WTC11 (cell line): ENCODE results near the gene LENG8. TPM values are rescaled to one million over a fixed set of nuclear protein-coding genes. Genes with fewer than 3 reads are reported as not detected.
A peak's percentile ranks its signal among the peaks of the same experiment; 100 is the strongest.

Source experiments
- ATAC-seq: fragments of 200-7000 bp; cut with Tn5 transposase; 2 replicates; pipeline ENCODE4 v1.10.0; 2021; ENCODE audit warnings: mild to moderate bottlenecking, moderate library complexity
- CTCF ChIA-PET: fragments of 300-600 bp; sonication (Branson Sonifier 250); formaldehyde crosslinking; loops from one replicate; lab custom pipeline; 2021; ENCODE audit warnings: antibody characterized with exemption; lab: Charles Lee
- POLR2A ChIA-PET: fragments of 350-600 bp; sonication (Branson Sonifier 250); formaldehyde crosslinking; loops from one replicate; lab custom pipeline; 2021; ENCODE audit warnings: antibody characterized with exemption; lab: Charles Lee
- DNase-seq: peaks from one replicate; pipeline ENCODE4 v3.0.0; 2021; ENCODE audit warnings: low spot score
- H3K27ac Mint-ChIP-seq: 2 replicates; pipeline ENCODE4 v1.8.0; 2021; ENCODE audit warnings: mixed read lengths
- H3K27me3 Mint-ChIP-seq: 2 replicates; pipeline ENCODE4 v1.8.0; 2021; ENCODE audit warnings: low read depth, mild to moderate bottlenecking, moderate library complexity, mixed read lengths
- H3K36me3 Mint-ChIP-seq: 2 replicates; pipeline ENCODE4 v1.8.0; 2021; ENCODE audit warnings: mixed read lengths
- H3K4me1 Mint-ChIP-seq: 2 replicates; pipeline ENCODE4 v1.8.0; 2022; ENCODE audit warnings: mixed read lengths
- H3K4me3 Mint-ChIP-seq: 2 replicates; pipeline ENCODE4 v1.8.0; 2021; ENCODE audit warnings: mild to moderate bottlenecking, moderate library complexity, mixed read lengths
- H3K9me3 Mint-ChIP-seq: 2 replicates; pipeline ENCODE4 v1.8.0; 2021; ENCODE audit warnings: mixed read lengths
- CREB1 ChIP-seq: sonication (generic); formaldehyde crosslinking; IDR thresholded peaks from 2 replicates; pipeline ENCODE4 v1.8.0; 2023; ENCODE audit warnings: mild to moderate bottlenecking, missing genetic modification reagents
- GABPB1 ChIP-seq: sonication (generic); formaldehyde crosslinking; IDR thresholded peaks from 2 replicates; pipeline ENCODE4 v1.8.1; 2023; ENCODE audit warnings: mild to moderate bottlenecking, missing genetic modification reagents
- GTF2I ChIP-seq: fragments of 250-450 bp; sonication (Bioruptor Pico); conservative IDR thresholded peaks from 2 replicates; pipeline ENCODE4 v1.4.0; 2021; ENCODE audit warnings: mild to moderate bottlenecking
- MXD4 ChIP-seq: fragments of 250-450 bp; sonication (Bioruptor Pico); IDR thresholded peaks from 2 replicates; pipeline ENCODE4 v1.8.0; 2021; ENCODE audit warnings: mild to moderate bottlenecking, moderate library complexity, borderline replicate concordance
- NFYB ChIP-seq: sonication (generic); formaldehyde crosslinking; conservative IDR thresholded peaks from 2 replicates; pipeline ENCODE4 v1.8.0; 2022; ENCODE audit warnings: low read depth, missing genetic modification reagents
- NR3C1 ChIP-seq: sonication (generic); formaldehyde crosslinking; conservative IDR thresholded peaks from 2 replicates; pipeline ENCODE4 v1.8.1; 2023; ENCODE audit warnings: low read depth, mild to moderate bottlenecking, missing genetic modification reagents
- ZNF121 ChIP-seq: sonication (generic); formaldehyde crosslinking; IDR thresholded peaks from 2 replicates; pipeline ENCODE4 v1.8.0; 2023; ENCODE audit warnings: missing genetic modification reagents
- ZNF232 ChIP-seq: sonication (generic); formaldehyde crosslinking; IDR thresholded peaks from 2 replicates; pipeline ENCODE4 v1.8.0; 2022; ENCODE audit warnings: mild to moderate bottlenecking, missing genetic modification reagents
- ZNF317 ChIP-seq: sonication (generic); formaldehyde crosslinking; IDR thresholded peaks from 2 replicates; pipeline ENCODE4 v1.8.1; 2023; ENCODE audit warnings: low read depth, mild to moderate bottlenecking, moderate library complexity, missing genetic modification reagents, borderline replicate concordance
- ZNF423 ChIP-seq: fragments of 250-450 bp; sonication (Bioruptor Pico); IDR thresholded peaks from 2 replicates; pipeline ENCODE4 v2.1.2; 2022; ENCODE audit warnings: mild to moderate bottlenecking, moderate library complexity
- total RNA-seq: library from RNA; stranded (reverse); gene quantifications from 3 replicates; pipeline ENCODE4 v1.2.3, GENCODE V29; 2021
- TF ChIP-seq, protein P1 (sequence below): sonication (generic); formaldehyde crosslinking; conservative IDR thresholded peaks from 2 replicates; pipeline ENCODE4 v1.8.1; 2022; ENCODE audit warnings: mild to moderate bottlenecking, missing genetic modification reagents
- TF ChIP-seq, protein P2 (sequence below): fragments of 200-600 bp; IDR thresholded peaks from 2 replicates; pipeline ENCODE4 v1.8.0; 2022; ENCODE audit warnings: antibody characterized with exemption
- TF ChIP-seq, protein P3 (sequence below): fragments of 250-450 bp; sonication (Bioruptor Pico); IDR thresholded peaks from 2 replicates; pipeline ENCODE4 v1.9.0; 2021; ENCODE audit warnings: mild to moderate bottlenecking
- TF ChIP-seq, protein P4 (sequence below): sonication (generic); formaldehyde crosslinking; IDR thresholded peaks from 2 replicates; pipeline ENCODE4 v1.8.1; 2022; ENCODE audit warnings: low read depth, missing genetic modification reagents, borderline replicate concordance
- TF ChIP-seq, protein P5 (sequence below): sonication (generic); formaldehyde crosslinking; IDR thresholded peaks from 2 replicates; pipeline ENCODE4 v1.8.1; 2023; ENCODE audit warnings: mild to moderate bottlenecking, missing genetic modification reagents, moderate library complexity
- TF ChIP-seq, protein P6 (sequence below): sonication (generic); formaldehyde crosslinking; IDR thresholded peaks from 2 replicates; pipeline ENCODE4 v1.8.1; 2023; ENCODE audit warnings: mild to moderate bottlenecking, missing genetic modification reagents, moderate library complexity
- TF ChIP-seq, protein P7 (sequence below): sonication (generic); formaldehyde crosslinking; IDR thresholded peaks from 2 replicates; pipeline ENCODE4 v1.8.1; 2022; ENCODE audit warnings: mild to moderate bottlenecking, missing genetic modification reagents, moderate library complexity, borderline replicate concordance

Gene LENG8
- total RNA-seq, 1 experiment from 2014 or later, result 175 TPM

DNA sequence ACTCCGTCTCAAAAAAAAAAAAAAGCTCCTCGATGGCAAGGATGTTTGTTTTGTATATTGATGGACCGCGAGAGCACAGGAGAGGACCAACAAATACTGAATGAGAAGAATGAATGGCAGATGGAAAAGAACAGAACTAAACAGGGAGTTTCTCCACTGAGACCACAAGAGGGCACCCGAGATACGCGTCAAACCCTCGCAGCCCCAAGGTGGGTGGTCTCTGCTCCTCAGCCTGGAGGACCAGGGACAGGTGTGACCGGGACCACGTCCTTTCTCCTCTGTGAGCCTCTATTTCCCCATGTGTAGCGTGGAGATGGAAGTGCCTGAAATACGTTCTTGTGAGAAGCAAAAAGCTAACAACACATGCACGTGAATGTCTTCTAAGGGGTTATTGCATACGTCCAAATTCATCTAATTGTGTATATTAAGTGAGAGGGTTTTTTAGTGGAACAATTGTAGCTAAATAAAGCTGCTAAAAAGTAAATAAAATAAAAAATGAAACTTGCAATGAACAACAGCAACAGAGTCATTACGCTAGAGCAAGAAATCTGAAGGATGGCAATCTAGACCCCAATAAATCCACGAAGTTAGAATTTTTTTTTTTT, 32.4 kb downstream of the LENG8 start:
- Mint-ChIP-seq H3K4me1 (peaks cover 9% of the 10 kb centered on the region), H3K9me3 (no peaks in the 10 kb centered on the region), H3K36me3 (no peaks in the 10 kb centered on the region), H3K27ac (no peak overlapping the region), H3K27me3 (peaks cover 32% of the 10 kb centered on the region), H3K4me3 (peak overlapping the region; percentile 20; the same call in 1 of the 2 replicates)
- POLR2A ChIA-PET, result no interaction called here
- peak; percentile 78 for ATAC-seq
- CTCF ChIA-PET, result interaction anchor here (0.7 to 1.6 kb wide), 8 partner anchors 19 to 1673 kb away, joined by 3 to 12 read pairs (median 4); no protein-coding TSS in a partner anchor
- TF ChIP-seq, protein P1, sequence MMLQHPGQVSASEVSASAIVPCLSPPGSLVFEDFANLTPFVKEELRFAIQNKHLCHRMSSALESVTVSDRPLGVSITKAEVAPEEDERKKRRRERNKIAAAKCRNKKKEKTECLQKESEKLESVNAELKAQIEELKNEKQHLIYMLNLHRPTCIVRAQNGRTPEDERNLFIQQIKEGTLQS (CRISPR knock-in tag), result no peak
- TF ChIP-seq NFYB (CRISPR knock-in tag), result no peak
- TF ChIP-seq, protein P2, sequence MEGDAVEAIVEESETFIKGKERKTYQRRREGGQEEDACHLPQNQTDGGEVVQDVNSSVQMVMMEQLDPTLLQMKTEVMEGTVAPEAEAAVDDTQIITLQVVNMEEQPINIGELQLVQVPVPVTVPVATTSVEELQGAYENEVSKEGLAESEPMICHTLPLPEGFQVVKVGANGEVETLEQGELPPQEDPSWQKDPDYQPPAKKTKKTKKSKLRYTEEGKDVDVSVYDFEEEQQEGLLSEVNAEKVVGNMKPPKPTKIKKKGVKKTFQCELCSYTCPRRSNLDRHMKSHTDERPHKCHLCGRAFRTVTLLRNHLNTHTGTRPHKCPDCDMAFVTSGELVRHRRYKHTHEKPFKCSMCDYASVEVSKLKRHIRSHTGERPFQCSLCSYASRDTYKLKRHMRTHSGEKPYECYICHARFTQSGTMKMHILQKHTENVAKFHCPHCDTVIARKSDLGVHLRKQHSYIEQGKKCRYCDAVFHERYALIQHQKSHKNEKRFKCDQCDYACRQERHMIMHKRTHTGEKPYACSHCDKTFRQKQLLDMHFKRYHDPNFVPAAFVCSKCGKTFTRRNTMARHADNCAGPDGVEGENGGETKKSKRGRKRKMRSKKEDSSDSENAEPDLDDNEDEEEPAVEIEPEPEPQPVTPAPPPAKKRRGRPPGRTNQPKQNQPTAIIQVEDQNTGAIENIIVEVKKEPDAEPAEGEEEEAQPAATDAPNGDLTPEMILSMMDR, result peak; percentile 55; the same call in 1 of the 2 replicates
- TF ChIP-seq, all 79 proteins: peak for 1
- DNase-seq, result peak; percentile 76

DNA sequence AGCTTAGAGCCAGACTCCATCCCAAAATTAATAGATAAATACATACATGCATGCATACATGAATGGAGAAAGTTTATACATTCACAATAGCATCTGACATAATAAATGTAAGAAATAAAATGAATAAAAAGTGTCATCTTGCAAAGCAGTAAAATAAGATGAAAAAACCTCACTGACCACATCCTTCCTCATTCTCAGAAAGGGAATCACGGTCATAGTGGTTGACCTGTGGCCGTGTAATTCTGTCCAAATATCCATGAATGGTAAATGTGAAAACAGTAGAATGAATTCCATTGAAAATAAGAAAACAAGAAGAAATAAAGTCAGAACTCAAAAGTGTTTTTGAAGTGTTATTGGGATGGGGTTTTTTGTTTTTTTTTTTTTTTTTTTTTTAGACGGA, 33.9 kb downstream of the LENG8 start:
- H3K27ac Mint-ChIP-seq, result no peak overlapping the region
- CTCF ChIA-PET, result no interaction called here
- H3K27me3 Mint-ChIP-seq, result peaks cover 27% of the 10 kb centered on the region
- POLR2A ChIA-PET, result no interaction called here
- no peak overlapping the region for H3K4me3 Mint-ChIP-seq
- TF ChIP-seq CREB1 (CRISPR knock-in tag) (no peak), ZNF423 (no peak)
- H3K9me3 Mint-ChIP-seq, result no peaks in the 10 kb centered on the region
- peaks cover 9% of the 10 kb centered on the region for H3K4me1 Mint-ChIP-seq
- ATAC-seq (no peak), DNase-seq (no peak)
- no peaks in the 10 kb centered on the region for H3K36me3 Mint-ChIP-seq

DNA sequence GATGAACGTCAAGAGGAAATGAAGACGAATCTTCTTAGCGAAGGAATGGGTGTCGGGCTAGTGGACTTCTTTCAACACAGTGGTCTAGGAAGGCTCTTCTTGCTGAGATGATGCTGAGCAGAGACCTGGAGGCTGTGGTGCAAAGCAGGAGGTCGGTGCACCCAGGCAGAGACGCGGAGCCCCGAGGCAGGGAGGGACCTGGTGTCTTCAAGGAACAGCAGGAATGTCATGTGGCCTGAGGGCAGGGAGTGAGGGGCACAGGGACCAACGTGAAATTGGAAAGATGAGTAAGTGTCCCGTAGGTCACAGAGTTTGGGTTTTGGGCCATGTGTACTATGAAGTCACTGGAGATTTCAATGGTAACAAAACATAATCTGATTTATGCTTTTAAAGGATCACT, 35.5 kb downstream of the LENG8 start:
- ChIA-PET CTCF (interaction anchor here (0.7 kb wide), 1 partner anchor 972 kb away, joined by 3 read pairs; no protein-coding TSS in a partner anchor), POLR2A (no interaction called here)
- no peak for ATAC-seq
- peaks cover 24% of the 10 kb centered on the region for H3K27me3 Mint-ChIP-seq
- TF ChIP-seq NR3C1 (CRISPR knock-in tag) (no peak), GTF2I (no peak), ZNF232 (CRISPR knock-in tag) (no peak), MXD4 (no peak), GABPB1 (CRISPR knock-in tag) (no peak), ZNF121 (CRISPR knock-in tag) (no peak), ZNF317 (CRISPR knock-in tag) (no peak)
- TF ChIP-seq, protein P3, sequence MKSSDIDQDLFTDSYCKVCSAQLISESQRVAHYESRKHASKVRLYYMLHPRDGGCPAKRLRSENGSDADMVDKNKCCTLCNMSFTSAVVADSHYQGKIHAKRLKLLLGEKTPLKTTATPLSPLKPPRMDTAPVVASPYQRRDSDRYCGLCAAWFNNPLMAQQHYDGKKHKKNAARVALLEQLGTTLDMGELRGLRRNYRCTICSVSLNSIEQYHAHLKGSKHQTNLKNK (CRISPR knock-in tag), result no peak
- TF ChIP-seq, protein P4, sequence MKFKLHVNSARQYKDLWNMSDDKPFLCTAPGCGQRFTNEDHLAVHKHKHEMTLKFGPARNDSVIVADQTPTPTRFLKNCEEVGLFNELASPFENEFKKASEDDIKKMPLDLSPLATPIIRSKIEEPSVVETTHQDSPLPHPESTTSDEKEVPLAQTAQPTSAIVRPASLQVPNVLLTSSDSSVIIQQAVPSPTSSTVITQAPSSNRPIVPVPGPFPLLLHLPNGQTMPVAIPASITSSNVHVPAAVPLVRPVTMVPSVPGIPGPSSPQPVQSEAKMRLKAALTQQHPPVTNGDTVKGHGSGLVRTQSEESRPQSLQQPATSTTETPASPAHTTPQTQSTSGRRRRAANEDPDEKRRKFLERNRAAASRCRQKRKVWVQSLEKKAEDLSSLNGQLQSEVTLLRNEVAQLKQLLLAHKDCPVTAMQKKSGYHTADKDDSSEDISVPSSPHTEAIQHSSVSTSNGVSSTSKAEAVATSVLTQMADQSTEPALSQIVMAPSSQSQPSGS (CRISPR knock-in tag), result no peak
- TF ChIP-seq, protein P5, sequence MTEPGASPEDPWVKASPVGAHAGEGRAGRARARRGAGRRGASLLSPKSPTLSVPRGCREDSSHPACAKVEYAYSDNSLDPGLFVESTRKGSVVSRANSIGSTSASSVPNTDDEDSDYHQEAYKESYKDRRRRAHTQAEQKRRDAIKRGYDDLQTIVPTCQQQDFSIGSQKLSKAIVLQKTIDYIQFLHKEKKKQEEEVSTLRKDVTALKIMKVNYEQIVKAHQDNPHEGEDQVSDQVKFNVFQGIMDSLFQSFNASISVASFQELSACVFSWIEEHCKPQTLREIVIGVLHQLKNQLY (CRISPR knock-in tag), result no peak
- TF ChIP-seq, protein P6, sequence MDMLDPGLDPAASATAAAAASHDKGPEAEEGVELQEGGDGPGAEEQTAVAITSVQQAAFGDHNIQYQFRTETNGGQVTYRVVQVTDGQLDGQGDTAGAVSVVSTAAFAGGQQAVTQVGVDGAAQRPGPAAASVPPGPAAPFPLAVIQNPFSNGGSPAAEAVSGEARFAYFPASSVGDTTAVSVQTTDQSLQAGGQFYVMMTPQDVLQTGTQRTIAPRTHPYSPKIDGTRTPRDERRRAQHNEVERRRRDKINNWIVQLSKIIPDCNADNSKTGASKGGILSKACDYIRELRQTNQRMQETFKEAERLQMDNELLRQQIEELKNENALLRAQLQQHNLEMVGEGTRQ (CRISPR knock-in tag), result no peak
- TF ChIP-seq, protein P7, sequence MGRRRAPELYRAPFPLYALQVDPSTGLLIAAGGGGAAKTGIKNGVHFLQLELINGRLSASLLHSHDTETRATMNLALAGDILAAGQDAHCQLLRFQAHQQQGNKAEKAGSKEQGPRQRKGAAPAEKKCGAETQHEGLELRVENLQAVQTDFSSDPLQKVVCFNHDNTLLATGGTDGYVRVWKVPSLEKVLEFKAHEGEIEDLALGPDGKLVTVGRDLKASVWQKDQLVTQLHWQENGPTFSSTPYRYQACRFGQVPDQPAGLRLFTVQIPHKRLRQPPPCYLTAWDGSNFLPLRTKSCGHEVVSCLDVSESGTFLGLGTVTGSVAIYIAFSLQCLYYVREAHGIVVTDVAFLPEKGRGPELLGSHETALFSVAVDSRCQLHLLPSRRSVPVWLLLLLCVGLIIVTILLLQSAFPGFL (CRISPR knock-in tag), result no peak
- H3K27ac Mint-ChIP-seq, result no peak overlapping the region
- no peak overlapping the region for H3K4me3 Mint-ChIP-seq
- DNase-seq, result no peak
- H3K9me3 Mint-ChIP-seq, result peaks cover 4% of the 10 kb centered on the region; the same call in 1 of the 2 replicates
- no peaks in the 10 kb centered on the region for H3K36me3 Mint-ChIP-seq
- peaks cover 5% of the 10 kb centered on the region for H3K4me1 Mint-ChIP-seq
